Umbilical cord (tissue), 2 donors: Measurements from ENCODE around the gene SIVA1. TPM values are rescaled to one million over a fixed set of nuclear protein-coding genes. Genes with fewer than 3 reads are reported as not detected.

Experiments
- DNase-seq: peaks from one replicate; pipeline ENCODE4 v3.0.0-alpha.2; 2015; ENCODE audit warnings: low spot score
- total RNA-seq: library from RNA; depleted of rRNA; stranded (reverse); fragments of >200 nt; gene quantifications from one replicate; pipeline ENCODE4 v1.2.3, GENCODE V29; 2014; ENCODE audit warnings: low replicate concordance; ENCODE audit not compliant: insufficient read depth

Gene SIVA1
- total RNA-seq, 1 donor from 2014 or later, result 87.4 TPM

DNA sequence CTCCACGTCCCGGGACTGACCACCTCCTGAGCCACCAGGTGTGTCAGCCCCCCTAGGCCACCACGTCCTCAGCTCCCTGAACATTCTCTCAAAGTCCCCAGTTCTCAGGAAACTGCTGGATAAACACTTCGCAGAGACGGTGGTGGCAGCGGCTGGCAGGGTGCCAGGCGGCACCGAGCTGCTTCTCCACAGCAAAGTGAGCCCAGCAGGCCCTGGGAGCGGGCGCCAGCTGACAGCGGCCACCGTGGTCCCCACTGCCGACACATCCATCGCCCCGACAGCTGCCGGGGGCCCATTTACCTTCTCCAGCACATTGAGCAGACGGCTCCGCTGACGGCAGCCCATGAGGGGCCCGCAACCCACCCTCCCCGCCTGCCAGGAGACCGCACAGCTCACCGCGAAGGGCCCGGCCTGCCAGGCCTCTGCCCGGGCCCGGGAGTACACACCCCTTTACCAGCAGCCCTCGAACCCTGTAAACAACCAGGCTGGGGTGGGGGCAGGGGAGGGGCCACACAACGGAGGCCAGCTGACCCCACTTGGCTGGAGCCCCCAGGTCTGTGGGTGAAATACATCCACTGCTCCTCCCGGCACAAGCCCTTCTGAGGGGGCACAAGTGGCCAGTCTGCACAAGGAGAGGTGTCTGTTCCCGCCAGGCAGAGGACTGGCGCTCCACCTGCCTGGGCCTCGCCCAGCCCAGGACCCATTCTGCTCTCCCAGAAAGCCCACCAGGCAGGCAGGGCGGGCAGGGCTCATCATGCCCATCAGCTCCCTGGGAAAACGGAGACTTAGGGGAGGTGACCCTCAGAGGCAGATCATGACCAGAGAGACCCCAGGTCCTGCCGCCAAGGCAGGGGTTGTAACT lies 32.1 kb downstream of the SIVA1 start:
- DNase-seq, result no peak

DNA sequence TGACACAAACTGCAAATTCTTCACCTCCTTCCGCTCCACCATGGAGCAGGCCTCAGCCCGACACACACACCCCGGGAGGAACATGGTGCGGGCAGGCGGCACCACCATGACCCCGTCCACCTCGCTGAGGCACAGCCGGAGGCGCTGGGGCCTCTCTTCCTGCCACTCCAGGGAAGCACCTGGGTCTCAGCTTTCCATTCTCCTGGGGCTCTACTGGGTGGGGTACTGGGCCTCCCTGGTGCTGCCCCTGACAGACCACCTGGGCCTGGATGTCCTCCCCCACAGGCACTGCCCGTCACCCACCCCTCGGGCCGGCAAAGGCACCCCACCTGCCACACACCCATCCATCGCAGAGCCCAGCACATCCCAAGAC lies 32.7 kb downstream of the SIVA1 start:
- DNase-seq, result no peak

DNA sequence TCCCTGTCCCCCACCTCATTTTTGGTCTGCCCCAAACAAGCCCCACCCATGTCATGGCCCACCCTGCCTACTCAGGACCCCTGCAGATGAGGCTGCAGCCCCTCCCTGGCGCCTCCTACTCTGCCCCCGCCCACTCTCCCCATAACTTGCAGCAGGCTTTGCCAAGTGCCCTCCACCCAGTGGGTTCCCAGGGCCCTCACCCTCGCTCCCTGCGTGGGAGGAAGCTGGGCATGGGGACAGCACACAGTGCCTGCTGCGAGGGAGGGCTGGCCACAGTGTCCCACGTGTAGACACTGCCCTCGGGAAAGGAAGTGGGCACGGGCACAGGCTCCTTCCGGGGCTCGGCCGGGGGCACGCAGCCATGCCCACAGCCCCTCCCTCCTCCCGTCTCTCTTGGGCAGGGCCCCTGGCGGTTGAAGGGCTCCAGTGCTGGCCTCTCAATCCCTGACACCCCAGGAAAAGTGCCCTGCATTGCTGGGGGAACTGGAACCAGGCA lies 33.2 kb downstream of the SIVA1 start:
- no peak for DNase-seq

DNA sequence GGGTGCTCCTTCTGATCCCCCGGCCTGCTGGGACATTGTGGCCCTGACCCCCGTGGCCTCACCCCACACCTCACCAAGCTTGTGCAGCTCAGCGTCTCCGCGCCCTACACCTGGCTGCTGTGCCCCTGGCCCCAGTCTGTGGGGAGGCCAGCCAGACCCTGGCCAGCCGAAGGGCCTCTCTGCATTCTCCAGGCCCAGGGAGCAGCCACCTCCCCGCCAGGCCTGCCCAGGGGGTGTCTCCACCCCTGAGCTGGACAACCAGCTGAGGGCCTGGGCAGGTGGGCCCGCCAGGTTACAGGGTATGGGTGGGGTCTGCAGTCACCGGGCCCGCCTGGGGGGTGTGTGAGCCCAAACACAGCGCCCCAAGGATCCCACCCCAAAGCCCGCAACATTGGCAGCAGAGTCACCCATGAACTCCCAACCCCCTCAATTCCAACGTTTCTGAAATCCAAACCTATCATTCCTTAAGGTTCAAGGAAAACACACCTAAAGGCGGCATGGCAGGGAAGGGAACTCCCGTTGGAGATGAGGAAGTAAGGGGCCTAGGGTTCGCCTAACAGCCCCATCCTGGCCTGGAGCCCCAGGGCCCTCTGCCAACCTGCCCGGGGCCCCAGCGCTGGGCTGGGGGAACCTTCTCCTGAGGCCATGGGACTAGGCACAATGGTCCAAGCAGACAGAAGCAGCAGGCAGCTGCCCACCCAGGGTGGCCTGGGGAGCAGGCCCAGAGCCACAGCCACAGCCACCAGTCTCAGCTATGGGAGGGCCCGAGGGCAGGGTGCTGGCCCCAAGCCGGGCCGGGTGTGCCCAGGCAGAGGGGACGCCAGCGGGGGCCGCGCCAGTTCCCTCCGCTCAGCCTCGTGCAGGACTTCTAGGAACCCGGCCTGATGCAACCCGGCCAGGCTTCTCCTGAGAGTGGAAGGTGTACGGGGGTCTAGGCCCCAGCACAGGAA lies 34.1 kb downstream of the SIVA1 start:
- no peak for DNase-seq

DNA sequence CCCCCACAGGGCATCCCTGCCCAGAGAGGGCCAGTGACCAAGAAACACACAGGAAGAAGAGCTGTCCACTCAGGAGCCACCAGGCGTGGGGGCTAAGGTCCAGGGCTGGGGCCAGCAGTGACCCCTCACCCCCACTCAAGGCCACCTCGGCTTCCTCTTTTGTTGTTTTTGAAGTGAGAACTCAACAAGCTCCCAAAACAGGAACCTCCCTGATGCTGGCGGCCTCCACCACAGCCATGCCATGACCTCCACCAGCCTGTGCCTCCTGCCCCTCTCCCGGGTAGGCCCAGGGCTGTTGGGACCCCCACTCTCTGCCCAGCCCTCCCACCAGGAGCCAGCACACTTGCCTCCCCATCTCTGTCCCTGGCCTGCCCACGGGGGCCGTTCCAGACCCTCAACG lies 34.8 kb downstream of the SIVA1 start:
- no peak for DNase-seq

DNA sequence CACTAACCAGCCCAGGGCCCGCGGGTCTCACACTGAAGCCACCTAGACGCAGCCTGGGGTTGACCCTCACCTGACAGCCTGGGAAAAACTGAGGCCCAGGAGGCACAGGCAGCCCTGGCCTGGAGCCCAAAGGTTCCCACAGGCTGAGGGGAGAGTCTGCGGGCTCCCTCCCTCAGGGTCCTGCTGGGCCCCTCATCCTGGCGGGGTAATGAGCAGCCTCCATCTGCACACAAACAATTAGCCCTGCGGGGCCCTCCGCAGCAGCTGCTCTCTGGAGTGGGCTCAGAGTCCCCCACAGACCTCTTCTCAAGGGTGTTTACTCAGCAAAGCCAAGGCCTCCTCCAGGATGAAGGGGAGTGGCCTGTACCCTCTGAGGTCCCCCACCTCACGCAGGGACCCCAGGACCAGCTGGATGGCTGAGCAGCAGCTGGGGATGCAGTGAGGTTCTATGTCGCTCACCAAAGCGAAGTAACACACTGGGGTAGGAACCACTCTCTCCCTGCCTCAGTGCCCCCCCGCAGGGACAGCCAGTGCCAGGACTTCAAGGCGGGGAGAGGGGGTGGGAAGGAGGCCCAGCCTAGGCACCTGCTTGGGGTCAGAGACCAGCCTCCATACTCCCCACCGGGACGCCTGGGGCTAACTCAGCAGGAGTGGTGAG lies 35.3 kb downstream of the SIVA1 start:
- no peak for DNase-seq

DNA sequence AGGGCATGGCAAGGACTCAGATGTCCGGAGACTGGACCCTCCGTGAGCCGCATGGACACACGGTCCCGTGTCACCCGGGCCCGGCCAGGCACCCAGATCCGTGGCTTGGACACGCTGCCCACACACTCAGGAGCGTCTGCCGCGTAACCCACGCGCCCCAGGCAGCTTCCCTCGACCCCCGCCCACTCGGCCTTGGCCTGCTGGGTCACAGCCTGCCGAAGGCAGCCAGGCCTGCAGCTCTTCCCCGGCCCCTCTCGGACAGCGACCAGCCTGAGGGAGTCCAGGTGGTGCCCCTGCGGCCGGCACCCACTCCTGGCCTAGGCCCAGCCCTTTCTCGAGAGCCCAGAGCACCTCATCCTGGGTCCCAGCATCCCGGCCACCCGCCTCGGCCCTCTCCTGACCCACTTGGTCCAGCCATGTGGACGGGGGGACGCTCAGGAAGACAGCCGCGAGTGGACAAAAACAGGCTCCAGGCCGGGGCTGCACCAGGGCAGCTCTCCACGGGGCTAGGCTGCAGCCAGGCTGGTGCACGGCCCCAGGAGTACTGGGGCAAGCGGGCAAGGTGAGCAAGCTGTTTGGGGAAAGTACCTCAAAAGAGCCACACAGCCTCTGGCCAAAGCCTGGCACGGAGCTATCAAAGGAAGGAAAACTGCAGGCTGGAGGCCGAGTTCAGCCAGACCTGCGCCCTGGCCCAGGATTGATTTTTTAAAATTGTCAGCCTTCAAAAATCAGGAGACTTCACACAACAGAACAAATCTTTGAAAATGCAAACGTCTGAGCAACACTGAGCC lies 36.1 kb downstream of the SIVA1 start:
- DNase-seq, result no peak

DNA sequence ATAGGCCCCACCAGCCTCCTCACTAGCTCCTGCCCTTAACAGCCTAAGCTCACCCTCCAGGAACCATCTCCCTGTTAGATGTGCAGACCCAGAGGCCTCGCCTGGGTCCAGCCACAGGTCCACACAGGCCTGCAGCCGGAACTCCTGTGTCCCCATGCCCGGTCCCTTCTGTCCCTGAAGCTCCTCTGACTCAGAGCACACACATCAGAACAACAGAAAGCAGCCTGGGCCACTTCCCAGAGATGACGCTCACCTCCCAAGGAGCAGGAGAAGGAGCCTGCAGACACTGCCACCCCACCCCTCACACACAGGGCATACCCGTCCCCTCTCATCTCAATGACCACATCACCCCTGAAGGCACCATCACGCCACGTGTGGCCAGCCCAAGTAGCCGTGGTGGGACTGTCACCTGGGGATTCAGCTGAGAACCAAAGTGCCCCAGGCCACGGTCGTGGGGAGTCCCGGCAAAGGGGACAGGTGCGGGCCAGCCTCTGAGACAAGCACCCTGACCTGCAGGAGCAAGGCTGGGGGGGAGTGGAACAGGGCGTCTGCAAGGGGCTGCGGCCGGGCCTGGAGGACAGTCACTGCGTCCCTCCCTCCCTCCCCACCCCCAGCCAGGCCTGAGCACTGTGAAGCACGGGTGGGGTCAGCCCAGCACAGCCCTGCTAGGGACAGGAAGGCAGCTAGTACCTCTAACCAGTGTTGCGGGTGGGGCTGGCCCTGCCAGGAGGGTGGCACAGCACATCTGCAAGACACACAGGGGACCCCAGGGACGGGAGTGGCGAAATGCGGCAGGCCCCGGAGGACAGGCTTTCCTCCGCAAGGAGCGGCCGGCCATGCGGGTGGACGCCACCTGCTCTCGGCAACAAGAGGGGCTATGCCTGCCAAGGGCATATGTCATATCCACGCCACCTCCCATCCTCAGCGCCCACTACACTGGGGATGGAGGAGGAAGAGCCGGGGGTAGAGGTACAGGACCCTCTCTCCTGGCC lies 37.1 kb downstream of the SIVA1 start:
- no peak for DNase-seq

DNA sequence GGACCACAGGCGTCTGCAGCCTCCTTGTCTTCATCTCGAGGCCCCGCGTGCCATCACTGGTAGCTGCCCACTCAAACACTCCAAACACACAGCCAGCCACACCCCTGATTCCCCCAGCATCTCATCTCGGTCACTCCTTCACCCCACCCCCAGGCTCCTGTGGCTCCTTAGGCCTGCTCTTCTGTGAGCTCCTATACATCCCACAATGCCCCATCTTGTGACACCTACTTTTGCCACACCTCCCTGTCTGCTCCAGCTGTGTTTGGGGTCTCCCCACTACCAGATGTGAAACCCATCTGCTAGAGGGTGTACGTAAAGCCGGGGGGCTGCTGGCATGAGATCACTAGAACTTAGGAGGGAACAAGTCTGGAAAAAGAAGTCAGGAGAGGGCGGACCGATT lies 38.5 kb downstream of the SIVA1 start:
- no peak for DNase-seq

DNA sequence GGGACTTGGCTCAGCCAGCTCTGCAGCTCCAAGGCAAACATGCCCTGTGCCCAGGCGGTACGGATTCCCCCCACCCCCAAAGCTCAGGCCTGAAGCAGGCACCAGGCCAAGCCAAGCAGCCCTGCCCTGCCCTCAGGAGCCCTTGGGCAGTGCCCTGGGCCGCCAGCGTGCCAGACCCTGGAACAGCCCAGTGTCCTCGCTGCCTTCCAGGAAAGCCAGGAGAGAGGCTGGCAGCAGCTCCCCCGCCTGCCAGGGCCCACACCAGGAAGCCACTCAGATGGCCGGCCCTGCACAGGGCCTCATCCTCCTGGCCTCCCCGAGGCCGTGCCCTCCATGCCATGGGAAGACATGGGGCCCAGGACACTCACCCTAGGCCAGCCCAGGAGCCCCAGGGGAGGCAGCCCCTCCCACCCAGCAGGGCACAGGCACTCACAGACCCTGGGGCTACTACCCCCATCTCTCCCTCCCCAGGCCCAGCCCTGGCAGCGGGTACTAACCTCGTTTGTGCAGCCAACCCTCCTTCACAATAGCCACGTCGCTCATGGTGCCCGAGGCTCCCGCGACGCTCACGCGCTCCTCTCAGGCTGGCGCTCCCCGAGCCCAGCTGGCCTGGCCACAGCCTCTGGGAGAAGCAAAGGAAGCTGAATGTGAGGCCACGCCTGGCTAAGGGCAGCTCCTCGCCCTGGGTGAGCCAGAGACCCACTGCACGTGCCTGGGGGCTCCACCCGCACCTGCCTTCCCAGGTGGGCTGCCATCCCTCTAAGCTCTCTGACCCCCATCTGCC lies 39.3 kb downstream of the SIVA1 start:
- DNase-seq, result no peak

DNA sequence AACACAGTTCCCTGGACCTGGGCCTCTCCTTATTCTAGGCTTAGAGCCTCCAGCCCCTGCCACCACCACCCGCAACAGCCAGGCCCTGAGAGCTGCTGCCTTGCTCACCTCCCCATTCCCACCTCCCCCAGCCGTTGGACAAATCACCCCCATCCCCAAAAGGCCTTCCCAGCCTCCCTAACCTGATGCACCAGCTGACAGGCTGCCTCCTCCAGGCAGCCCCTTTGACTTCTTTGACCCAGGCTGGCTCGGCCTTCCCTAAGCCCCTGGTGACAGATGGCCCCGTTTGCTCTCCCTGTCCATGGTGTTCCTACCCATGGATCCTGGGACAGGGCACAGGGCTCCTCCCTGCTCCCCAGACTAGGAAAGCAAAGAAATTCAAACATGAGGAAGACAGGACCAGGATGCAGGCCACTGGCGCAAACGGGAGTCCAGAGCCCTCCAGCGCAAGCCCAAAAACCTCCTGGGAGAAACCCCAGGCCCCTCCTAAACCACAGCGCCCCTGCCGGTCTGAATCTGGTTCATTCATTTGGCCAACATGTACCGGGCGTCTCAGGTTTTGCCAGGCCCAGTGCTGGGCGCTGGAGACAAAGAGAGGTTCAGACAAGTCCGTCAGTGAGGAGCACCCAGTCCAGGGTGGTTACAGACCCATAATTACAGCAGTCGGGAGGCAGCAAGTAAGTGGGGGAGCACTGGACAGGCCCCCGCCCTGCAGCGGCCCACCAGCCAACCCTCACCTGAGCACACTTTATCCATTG lies 40.2 kb downstream of the SIVA1 start:
- no peak for DNase-seq

DNA sequence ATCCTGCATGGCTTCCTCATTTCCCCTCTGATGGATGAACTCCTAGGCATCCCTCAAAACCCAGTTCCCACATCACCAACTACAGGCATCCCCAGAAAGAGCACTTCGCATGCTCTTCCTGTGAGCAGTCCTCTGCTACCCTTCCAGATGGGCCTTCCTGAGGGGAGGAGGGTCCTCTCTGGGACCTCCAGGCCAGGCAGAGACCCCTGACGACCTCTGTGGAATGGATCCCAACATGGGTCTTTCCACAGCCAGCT lies 40.7 kb downstream of the SIVA1 start:
- DNase-seq, result no peak

DNA sequence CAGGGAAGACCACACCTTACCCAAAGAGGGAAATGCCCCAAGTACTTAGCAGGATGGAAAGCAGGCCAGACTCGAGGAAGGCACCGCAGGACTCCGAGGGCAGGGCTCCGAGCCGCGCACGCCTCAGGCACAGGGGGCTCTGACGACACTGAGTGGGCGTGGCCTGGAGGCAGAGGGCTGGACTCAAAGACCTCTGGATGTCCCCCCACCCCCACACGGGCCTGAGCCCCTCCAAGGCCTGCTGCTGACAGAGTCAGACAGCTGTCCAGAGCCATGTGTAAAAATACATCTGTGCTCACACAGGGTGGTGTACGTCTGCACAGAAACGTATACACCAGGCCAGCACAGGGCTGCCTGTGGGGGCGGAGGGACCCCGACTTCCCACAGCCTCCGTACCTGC lies 41.2 kb downstream of the SIVA1 start:
- peak; percentile 70 for DNase-seq

DNA sequence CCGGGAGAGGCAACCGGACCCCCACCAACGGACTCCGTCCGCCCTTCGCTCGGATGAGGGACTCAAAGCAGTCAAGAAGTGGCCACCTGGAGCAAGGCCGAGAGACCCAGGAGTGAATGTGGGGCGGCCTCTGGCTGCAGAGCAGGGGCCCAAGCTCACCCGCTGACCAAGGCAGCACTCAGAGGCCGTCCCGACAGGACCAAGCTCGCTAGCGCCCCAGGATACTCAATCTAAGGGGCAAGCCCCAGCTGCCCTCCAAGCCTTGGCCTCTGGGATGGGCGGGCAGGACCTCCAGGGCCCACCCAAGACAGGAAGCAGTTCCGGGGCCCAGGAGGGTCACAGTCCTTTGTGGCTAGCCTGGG lies 41.7 kb downstream of the SIVA1 start:
- DNase-seq, result no peak

DNA sequence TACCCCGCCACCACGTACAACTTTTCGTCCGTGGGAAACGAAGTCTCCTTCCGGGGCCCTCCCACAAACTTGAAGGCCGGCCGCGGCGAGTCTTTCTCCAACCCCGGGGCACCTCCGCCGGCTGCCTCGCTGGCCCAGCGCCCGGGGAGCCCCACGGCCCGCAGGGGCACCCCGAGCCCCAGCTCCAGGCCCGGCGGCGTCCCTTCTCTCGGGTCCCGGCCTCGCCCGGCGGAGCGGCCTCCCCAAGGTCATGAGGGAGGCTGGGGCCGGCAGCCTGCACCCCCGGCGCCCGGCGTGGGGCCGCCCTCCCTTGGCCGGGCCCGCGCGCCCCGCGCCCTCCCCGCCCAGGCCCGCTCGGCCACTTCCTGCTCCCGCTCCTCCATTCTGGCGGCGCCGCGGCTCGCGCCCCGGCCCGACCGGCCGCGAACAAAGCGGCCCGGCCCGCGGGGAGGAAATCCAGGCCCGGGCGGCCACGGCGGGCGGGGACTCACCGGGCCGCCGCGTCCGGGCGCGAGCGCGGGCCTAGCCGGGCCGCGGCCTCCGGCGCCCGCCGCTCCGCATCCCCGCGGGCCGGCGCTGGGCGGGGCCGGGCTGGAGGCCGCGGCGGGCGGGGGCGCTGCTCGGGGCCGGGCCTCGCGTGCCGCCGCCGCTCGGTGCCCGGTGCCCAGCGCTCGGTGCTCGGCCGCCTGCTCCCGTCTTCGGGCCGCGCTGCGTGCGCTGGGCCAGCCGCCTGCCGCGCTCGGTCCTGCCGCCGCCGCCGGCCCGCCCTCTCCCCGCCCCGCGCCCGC lies 42.2 kb downstream of the SIVA1 start, which contains the start of gene AKT1:
AKT1 (minus strand) TSS at position 756 of the 788 bp plus-strand sequence. CDS start 3,105 bp downstream, outside the sequence.
- DNase-seq, result no peak

DNA sequence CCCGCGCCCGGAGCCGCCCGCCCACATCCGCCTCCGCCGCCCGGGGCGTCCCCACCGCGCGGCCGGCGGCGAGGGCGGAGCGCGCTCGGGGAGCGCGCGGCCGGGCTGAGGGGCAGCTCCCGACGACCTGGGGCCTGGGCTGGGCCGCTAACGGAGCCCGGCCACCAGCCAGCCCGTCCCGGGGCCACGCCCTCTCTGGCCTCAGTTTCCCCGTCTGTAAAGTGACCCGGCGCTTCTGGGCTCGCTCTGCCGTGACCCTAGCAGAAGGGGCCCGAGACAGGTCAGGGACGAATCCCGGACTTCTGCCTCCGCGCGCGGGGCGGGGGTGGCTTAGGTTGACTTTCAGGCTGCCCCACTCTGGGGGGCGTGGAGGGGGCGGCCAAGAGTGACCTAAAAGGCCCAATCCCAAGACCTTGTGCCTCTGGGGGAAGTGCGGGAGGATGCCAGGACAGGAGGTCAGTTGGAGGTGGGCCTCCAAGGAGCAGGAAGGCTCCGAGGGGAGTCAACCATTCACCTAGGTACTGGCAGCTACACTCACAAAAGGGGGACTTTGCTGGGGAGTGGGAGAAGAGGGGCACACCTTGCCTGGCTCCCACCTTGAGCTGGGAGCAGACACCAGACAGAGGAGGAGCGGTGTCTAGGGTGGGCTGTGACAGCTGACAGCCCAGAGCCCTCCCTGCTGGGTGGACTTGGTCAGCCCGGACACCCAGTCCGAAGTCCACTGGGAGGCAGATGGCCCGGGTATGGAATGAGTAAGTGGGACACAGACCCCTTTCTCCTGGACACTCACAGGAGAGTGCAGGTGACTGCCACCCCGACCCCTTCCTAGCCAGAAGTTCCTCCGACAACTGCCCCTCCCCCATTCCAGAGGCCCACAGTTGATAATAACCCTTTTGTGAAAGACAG lies 43.1 kb downstream of the SIVA1 start:
- peak; percentile 62 for DNase-seq

DNA sequence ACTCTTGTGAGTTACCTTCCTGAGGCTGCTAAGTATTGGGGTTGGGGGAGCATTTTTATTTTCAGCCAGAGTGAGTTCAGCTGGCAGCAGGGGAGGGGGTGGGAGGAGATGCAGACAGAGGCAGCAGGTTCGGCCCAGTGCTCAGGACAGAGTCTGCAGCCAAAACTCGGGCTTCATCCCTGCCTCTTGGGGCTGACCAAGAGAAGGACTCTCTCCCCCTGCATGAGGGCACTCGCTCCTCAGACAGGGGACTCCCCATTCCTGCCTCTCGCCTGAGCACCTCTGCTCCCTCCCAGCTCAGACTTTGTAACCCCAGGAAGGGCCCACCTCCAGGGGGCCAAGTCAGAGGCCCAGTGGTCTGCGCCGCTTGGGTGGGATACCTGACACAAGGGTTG lies 43.7 kb downstream of the SIVA1 start:
- no peak for DNase-seq
